Body of pancreas (tissue), 4 donors: Measurements from ENCODE around the gene PKP1.

ENCODE experiments used
- POLR2A ChIP-seq, 3 donors: fragments of 450-650 bp; IDR thresholded peaks; one replicate each; pipeline ENCODE4 v1.6.1; 2016; ENCODE audit warnings: antibody characterized with exemption in 3 of 3, mild to moderate bottlenecking in 2 of 3
- TF ChIP-seq, protein P1 (sequence below), 7 experiments: fragments of 450-650 bp in 4 of 7; fragments of 200-600 bp in 3 of 7; sonication (generic) in 3 of 7; IDR thresholded peaks; one replicate each; pipeline ENCODE4 v1.5.1; 2016 to 2019; ENCODE audit warnings: antibody characterized with exemption in 7 of 7

DNA sequence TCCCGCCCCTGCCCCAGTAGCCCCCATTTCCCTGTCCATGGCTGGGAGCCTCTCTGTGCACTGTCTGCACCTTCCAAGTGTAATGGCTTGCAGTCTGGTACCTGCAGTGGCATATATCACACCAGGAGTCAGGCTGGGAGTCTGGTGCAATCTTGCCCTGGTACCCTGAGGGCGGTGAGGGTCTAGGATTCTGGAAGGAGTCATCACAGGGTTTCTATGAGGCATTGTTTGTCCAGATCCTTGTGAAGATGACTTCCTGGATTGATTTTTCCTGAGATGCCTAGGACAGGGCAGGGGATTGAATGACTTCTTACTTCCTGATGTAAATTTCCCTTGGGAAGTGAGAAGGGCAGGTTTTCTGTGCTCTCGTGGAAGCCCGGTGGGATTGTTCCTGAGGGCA, 5.9 kb upstream of the PKP1 start:
- TF ChIP-seq, protein P1, sequence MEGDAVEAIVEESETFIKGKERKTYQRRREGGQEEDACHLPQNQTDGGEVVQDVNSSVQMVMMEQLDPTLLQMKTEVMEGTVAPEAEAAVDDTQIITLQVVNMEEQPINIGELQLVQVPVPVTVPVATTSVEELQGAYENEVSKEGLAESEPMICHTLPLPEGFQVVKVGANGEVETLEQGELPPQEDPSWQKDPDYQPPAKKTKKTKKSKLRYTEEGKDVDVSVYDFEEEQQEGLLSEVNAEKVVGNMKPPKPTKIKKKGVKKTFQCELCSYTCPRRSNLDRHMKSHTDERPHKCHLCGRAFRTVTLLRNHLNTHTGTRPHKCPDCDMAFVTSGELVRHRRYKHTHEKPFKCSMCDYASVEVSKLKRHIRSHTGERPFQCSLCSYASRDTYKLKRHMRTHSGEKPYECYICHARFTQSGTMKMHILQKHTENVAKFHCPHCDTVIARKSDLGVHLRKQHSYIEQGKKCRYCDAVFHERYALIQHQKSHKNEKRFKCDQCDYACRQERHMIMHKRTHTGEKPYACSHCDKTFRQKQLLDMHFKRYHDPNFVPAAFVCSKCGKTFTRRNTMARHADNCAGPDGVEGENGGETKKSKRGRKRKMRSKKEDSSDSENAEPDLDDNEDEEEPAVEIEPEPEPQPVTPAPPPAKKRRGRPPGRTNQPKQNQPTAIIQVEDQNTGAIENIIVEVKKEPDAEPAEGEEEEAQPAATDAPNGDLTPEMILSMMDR (IDR thresholded peaks at IDR 0.05): no peak
- TF ChIP-seq POLR2A (IDR thresholded peaks at IDR 0.05): no peak
